ENCODE data around the gene CFAP91. TPM values are rescaled to one million over a fixed set of nuclear protein-coding genes. Genes with fewer than 3 reads are reported as not detected.

The CFAP91 gene
- total and polyA plus RNA-seq, 9 of the 15 experiments (the other 6 are each of a cell fraction or from before 2014, with no cell fraction given): not detected

DNA sequence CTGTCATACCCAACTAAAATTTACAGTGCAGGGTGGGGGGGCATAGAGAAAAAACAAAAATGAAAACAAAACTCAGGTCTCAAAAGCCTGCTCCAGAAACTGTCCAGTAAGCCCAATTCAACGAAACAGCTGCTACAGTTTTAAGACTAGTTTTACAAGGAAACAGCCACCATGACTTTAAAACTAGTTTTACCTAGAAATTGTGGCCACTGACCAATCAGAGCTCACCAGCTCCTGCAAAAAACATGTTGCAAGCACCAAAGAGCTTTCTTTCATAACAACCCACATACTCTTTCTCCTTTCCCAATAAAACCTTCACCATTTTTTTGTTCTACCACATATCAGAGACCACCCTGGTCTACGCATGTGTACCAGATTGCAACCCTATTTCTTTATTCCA lies 7.3 kb upstream of the CFAP91 start:
- H3K27me3 ChIP-seq (ENCODE audit: control insufficient read depth in 2 of 2, insufficient read depth in 2 of 2, low read length in 2 of 2): no peaks in the 10 kb centered on the region
- no peak overlapping the region for H3K27ac ChIP-seq (ENCODE audit: extremely low read depth, low read depth, low read length)
- no peak overlapping the region for H3K4me2 ChIP-seq (ENCODE audit: insufficient read depth, low read length)
- in situ Hi-C loops (cut with MboI) (loop anchor here (25.0 kb wide), 2 partner anchors 558 to 808 kb away; partner anchors contain the start of gene TEX55), intact Hi-C loops (cut with micrococcal nuclease) (no loop called here)
- peaks cover 0 to 2% of the 10 kb centered on the region in 2 experiments; a peak in 2 of 5 replicates for H3K4me1 ChIP-seq (replicated peaks in 1 of 2; ENCODE audit: control insufficient read depth in 2 of 2, insufficient read depth in 2 of 2, low read length in 2 of 2)
- FAIRE-seq (no peak), ATAC-seq (no peak), DNase-seq (ENCODE audit: extremely low read depth in 1 of 4, low spot score in 3 of 4) (peak; percentile 20 to 46 (median 38))
- H3K79me2 ChIP-seq (ENCODE audit: control insufficient read depth, insufficient read depth, low read length): no peaks in the 10 kb centered on the region
- no peaks in the 10 kb centered on the region for H3K9me1 ChIP-seq (ENCODE audit: control insufficient read depth, insufficient read depth, low read length)
- WGBS (ENCODE audit: insufficient coverage, low coverage, missing lambda C conversion rate): 36% methylated on average over 2 of the region's 2 CpGs
- ChIA-PET CTCF (ENCODE audit: low intra/inter-chr PET ratio) (no interaction called here), POLR2A (interaction anchor here (0.7 kb wide), 1 partner anchor 9 kb away, joined by 3 read pairs; no protein-coding TSS in a partner anchor)
- no peak overlapping the region for H3K4me3 ChIP-seq
- H3K36me3 ChIP-seq (ENCODE audit: control insufficient read depth, insufficient read depth, low read length): no peaks in the 10 kb centered on the region
- no TSS peak for BruUV-seq (replicated peaks)
- H3K9ac ChIP-seq (ENCODE audit: insufficient read depth in 1 of 2, low read depth in 2 of 2, low read length in 2 of 2): no peak overlapping the region
- no peaks in the 10 kb centered on the region for H4K20me1 ChIP-seq (replicated peaks; ENCODE audit: control insufficient read depth, insufficient read depth, low read length)
- H3K9me3 ChIP-seq (replicated peaks; ENCODE audit: control insufficient read depth, insufficient read depth, low read depth, low read length): no peaks in the 10 kb centered on the region; the same call in 1 of the 2 replicates
- 0 out of 2 replicates have a peak overlapping the region, but pooled peaks have one; percentile 17 for H2AFZ ChIP-seq (ENCODE audit: low read depth, low read length)
- TF ChIP-seq DNMT1 (IDR thresholded peaks at IDR 0.05): no peak
- TF ChIP-seq ZNF57 (CRISPR knock-in tag; IDR thresholded peaks at IDR 0.05): no peak
- TF ChIP-seq EP300 (IDR thresholded peaks at IDR 0.05; ENCODE audit: low read length): peak; percentile 97
- TF ChIP-seq, protein P1, sequence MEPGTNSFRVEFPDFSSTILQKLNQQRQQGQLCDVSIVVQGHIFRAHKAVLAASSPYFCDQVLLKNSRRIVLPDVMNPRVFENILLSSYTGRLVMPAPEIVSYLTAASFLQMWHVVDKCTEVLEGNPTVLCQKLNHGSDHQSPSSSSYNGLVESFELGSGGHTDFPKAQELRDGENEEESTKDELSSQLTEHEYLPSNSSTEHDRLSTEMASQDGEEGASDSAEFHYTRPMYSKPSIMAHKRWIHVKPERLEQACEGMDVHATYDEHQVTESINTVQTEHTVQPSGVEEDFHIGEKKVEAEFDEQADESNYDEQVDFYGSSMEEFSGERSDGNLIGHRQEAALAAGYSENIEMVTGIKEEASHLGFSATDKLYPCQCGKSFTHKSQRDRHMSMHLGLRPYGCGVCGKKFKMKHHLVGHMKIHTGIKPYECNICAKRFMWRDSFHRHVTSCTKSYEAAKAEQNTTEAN (CRISPR knock-in tag; IDR thresholded peaks at IDR 0.05): no peak
- TF ChIP-seq RBBP5 (IDR thresholded peaks at IDR 0.05; ENCODE audit: borderline replicate concordance, insufficient read depth, low read length, poor library complexity, severe bottlenecking): no peak
- TF ChIP-seq KLF6 (CRISPR knock-in tag; IDR thresholded peaks at IDR 0.05; ENCODE audit: borderline replicate concordance): no peak
- no peak for TF ChIP-seq DACH1 (IDR thresholded peaks at IDR 0.05; ENCODE audit: partially characterized antibody)
- 0 out of 3 replicates have a peak, but pooled peaks of 1 of the 2 experiments have one; percentile 27 for TF ChIP-seq CBX3 (IDR thresholded peaks at IDR 0.05; ENCODE audit: borderline replicate concordance in 1 of 2, low read length in 2 of 2)
- TF ChIP-seq HEY1 (CRISPR knock-in tag; IDR thresholded peaks at IDR 0.05; ENCODE audit: borderline replicate concordance): no peak
- no peak for TF ChIP-seq GATAD2B (IDR thresholded peaks at IDR 0.05; ENCODE audit: borderline replicate concordance)
- TF ChIP-seq MAZ (CRISPR knock-in tag; conservative IDR thresholded peaks at IDR 0.05 in 1 of 2, IDR thresholded peaks at IDR 0.05 in 1 of 2): no peak
- TF ChIP-seq ZNF263 (CRISPR knock-in tag; IDR thresholded peaks at IDR 0.05; ENCODE audit: borderline replicate concordance): no peak
- peak; percentile 21; the same call in 1 of the 2 replicates for TF ChIP-seq ZNF384 (IDR thresholded peaks at IDR 0.05; ENCODE audit: low read depth, low read length)
- TF ChIP-seq DIDO1 (tag; IDR thresholded peaks at IDR 0.05; ENCODE audit: low read depth): peak; percentile 62; the same call in 1 of the 2 replicates
- no peak for TF ChIP-seq ZKSCAN1 (IDR thresholded peaks at IDR 0.05; ENCODE audit: low read depth, low read length)
- no peak for TF ChIP-seq JUNB (CRISPR knock-in tag; conservative IDR thresholded peaks at IDR 0.05)
- TF ChIP-seq FOXP1 (CRISPR knock-in tag; IDR thresholded peaks at IDR 0.05): no peak
- no peak for TF ChIP-seq XRCC3 (IDR thresholded peaks at IDR 0.05)
- TF ChIP-seq NBN (IDR thresholded peaks at IDR 0.05; ENCODE audit: low read depth): no peak
- no peak for TF ChIP-seq ETS2 (tag; IDR thresholded peaks at IDR 0.05; ENCODE audit: borderline replicate concordance, poor library complexity, severe bottlenecking)
- TF ChIP-seq ZNF583 (CRISPR knock-in tag; IDR thresholded peaks at IDR 0.05): no peak
- TF ChIP-seq CBX8 (IDR thresholded peaks at IDR 0.05; ENCODE audit: borderline replicate concordance, extremely low read depth, low read depth, low read length, poor library complexity, severe bottlenecking): no peak
- TF ChIP-seq EHMT2 (IDR thresholded peaks at IDR 0.05): peak; percentile 75
- TF ChIP-seq ZNF354B (CRISPR knock-in tag; IDR thresholded peaks at IDR 0.05): no peak
- no peak for TF ChIP-seq PPARD (CRISPR knock-in tag; IDR thresholded peaks at IDR 0.05)
